HepG2 (cell line): ENCODE results near the gene EI24. TPM values are rescaled to one million over a fixed set of nuclear protein-coding genes. Genes with fewer than 3 reads are reported as not detected.

Source experiments
- ZFP37 ChIP-seq: sonication (generic); formaldehyde crosslinking; IDR thresholded peaks from 2 replicates; pipeline ENCODE4 v1.4.0; 2020; ENCODE audit warnings: missing genetic modification reagents, borderline replicate concordance
- ZNF20 ChIP-seq: sonication (generic); formaldehyde crosslinking; IDR thresholded peaks from 2 replicates; pipeline ENCODE4 v1.4.0; 2020; ENCODE audit warnings: mild to moderate bottlenecking, moderate library complexity, missing genetic modification reagents
- ZNF768 ChIP-seq: sonication (generic); formaldehyde crosslinking; IDR thresholded peaks from 2 replicates; pipeline ENCODE4 v1.4.0; 2020; ENCODE audit warnings: missing genetic modification reagents
- polyA plus RNA-seq, 8 experiments: library from polyadenylated mRNA; depleted of rRNA in 3 of 8; stranded (reverse) in 7 of 8; unstranded in 1 of 8; fragments of >200 nt; fragmentation: Illumina TruSeq in 4 of 8; extraction: Trizol in 4 of 8; gene quantifications; 2 replicates each; pipeline versions ENCODE4 v1.2.1 to v1.2.3, GENCODE V29; 2011 to 2016; ENCODE audit warnings: low read depth in 4 of 8, missing spikeins in 1 of 8, mixed read lengths in 1 of 8; ENCODE audit not compliant: insufficient read depth in 1 of 8
- total RNA-seq, 5 experiments: library from RNA; depleted of rRNA; stranded (reverse); fragments of >200 nt; fragmentation: Illumina TruSeq; extraction: Trizol; gene quantifications; 2 replicates each; pipeline ENCODE4 v1.2.3, GENCODE V29; 2016; ENCODE audit warnings: low read depth in 1 of 5
- TF ChIP-seq, protein P1 (sequence below): sonication (generic); formaldehyde crosslinking; IDR thresholded peaks from 2 replicates; pipeline ENCODE4; 2020; ENCODE audit warnings: missing genetic modification reagents, mild to moderate bottlenecking, borderline replicate concordance
- TF ChIP-seq, protein P2 (sequence below): sonication (generic); formaldehyde crosslinking; IDR thresholded peaks from 2 replicates; pipeline ENCODE4 v1.8.0; 2022; ENCODE audit warnings: mild to moderate bottlenecking, missing genetic modification reagents, moderate library complexity
- TF ChIP-seq, protein P3 (sequence below): sonication (generic); formaldehyde crosslinking; IDR thresholded peaks from 2 replicates; pipeline ENCODE4 v1.4.0; 2020; ENCODE audit warnings: missing genetic modification reagents, low read depth, mild to moderate bottlenecking, borderline replicate concordance
- TF ChIP-seq, protein P4 (sequence below): sonication (generic); formaldehyde crosslinking; IDR thresholded peaks from 2 replicates; pipeline ENCODE4 v1.4.0; 2020; ENCODE audit warnings: missing genetic modification reagents, borderline replicate concordance
- TF ChIP-seq, protein P5 (sequence below): sonication (generic); formaldehyde crosslinking; IDR thresholded peaks from 2 replicates; pipeline ENCODE4 v1.4.0; 2020; ENCODE audit warnings: missing genetic modification reagents

EI24 gene
- total and polyA plus RNA-seq, 2 of the 13 experiments (the other 11 are each of a cell fraction or from before 2014, with no cell fraction given): 84.7 to 126 TPM

DNA sequence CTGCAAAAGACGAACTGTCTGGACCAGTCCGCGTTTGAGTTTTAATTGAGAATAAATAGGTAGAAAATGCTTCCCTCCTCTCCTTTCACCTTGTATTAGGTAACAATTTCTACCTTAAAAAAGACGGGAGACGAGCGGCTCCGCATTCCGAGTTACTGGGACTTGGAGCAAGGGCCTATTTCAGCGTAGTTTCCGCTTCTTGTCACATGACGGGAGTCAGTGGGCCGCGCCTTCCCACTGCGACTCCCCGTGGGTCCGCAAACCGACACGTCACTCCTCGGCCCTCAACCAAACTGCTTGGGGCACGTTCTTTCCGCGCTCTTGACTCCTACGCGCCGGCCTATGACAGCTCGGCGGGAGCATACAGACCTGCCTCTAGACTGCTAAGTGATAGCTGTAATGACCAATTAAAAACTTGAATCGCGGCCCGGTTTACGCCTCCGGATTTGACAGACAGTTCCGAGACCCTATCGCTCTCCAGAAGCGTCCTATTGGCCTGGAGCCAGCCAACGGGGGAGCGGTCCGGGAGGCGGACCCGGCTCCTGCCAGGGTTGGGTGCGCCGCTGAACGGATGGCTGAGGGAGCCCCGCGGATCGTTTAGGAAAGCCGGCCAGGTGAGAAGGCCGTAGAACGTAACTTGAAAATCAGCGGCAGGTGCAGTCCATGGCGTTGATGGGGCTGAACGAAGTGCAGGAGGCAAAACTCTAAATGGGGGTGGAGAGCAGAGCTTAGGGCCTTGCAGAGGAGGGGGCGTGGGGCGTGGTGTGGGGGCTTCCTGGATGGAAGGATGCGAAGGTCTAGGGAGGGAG is 23.2 kb downstream of the EI24 start, which contains the start of gene STT3A (continued):
- TF ChIP-seq, protein P1, sequence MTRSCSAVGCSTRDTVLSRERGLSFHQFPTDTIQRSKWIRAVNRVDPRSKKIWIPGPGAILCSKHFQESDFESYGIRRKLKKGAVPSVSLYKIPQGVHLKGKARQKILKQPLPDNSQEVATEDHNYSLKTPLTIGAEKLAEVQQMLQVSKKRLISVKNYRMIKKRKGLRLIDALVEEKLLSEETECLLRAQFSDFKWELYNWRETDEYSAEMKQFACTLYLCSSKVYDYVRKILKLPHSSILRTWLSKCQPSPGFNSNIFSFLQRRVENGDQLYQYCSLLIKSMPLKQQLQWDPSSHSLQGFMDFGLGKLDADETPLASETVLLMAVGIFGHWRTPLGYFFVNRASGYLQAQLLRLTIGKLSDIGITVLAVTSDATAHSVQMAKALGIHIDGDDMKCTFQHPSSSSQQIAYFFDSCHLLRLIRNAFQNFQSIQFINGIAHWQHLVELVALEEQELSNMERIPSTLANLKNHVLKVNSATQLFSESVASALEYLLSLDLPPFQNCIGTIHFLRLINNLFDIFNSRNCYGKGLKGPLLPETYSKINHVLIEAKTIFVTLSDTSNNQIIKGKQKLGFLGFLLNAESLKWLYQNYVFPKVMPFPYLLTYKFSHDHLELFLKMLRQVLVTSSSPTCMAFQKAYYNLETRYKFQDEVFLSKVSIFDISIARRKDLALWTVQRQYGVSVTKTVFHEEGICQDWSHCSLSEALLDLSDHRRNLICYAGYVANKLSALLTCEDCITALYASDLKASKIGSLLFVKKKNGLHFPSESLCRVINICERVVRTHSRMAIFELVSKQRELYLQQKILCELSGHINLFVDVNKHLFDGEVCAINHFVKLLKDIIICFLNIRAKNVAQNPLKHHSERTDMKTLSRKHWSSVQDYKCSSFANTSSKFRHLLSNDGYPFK (CRISPR knock-in tag): peak; percentile 39; the same call in 1 of the 2 replicates
- peak; percentile 75; the same call in 1 of the 2 replicates for TF ChIP-seq ZFP37
- TF ChIP-seq ZNF20 (CRISPR knock-in tag): no peak
- TF ChIP-seq, protein P2, sequence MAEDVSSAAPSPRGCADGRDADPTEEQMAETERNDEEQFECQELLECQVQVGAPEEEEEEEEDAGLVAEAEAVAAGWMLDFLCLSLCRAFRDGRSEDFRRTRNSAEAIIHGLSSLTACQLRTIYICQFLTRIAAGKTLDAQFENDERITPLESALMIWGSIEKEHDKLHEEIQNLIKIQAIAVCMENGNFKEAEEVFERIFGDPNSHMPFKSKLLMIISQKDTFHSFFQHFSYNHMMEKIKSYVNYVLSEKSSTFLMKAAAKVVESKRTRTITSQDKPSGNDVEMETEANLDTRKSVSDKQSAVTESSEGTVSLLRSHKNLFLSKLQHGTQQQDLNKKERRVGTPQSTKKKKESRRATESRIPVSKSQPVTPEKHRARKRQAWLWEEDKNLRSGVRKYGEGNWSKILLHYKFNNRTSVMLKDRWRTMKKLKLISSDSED: no peak
- TF ChIP-seq, protein P3, sequence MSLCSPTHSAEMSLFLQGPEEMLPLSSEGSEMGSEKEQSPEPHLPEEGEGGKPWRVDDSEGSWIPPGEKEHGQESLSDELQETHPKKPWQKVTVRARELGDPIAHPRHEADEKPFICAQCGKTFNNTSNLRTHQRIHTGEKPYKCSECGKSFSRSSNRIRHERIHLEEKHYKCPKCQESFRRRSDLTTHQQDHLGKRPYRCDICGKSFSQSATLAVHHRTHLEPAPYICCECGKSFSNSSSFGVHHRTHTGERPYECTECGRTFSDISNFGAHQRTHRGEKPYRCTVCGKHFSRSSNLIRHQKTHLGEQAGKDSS (CRISPR knock-in tag): no peak
- TF ChIP-seq, protein P4, sequence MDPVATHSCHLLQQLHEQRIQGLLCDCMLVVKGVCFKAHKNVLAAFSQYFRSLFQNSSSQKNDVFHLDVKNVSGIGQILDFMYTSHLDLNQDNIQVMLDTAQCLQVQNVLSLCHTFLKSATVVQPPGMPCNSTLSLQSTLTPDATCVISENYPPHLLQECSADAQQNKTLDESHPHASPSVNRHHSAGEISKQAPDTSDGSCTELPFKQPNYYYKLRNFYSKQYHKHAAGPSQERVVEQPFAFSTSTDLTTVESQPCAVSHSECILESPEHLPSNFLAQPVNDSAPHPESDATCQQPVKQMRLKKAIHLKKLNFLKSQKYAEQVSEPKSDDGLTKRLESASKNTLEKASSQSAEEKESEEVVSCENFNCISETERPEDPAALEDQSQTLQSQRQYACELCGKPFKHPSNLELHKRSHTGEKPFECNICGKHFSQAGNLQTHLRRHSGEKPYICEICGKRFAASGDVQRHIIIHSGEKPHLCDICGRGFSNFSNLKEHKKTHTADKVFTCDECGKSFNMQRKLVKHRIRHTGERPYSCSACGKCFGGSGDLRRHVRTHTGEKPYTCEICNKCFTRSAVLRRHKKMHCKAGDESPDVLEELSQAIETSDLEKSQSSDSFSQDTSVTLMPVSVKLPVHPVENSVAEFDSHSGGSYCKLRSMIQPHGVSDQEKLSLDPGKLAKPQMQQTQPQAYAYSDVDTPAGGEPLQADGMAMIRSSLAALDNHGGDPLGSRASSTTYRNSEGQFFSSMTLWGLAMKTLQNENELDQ (CRISPR knock-in tag): no peak
- no peak for TF ChIP-seq ZNF768 (CRISPR knock-in tag)
- TF ChIP-seq, protein P5, sequence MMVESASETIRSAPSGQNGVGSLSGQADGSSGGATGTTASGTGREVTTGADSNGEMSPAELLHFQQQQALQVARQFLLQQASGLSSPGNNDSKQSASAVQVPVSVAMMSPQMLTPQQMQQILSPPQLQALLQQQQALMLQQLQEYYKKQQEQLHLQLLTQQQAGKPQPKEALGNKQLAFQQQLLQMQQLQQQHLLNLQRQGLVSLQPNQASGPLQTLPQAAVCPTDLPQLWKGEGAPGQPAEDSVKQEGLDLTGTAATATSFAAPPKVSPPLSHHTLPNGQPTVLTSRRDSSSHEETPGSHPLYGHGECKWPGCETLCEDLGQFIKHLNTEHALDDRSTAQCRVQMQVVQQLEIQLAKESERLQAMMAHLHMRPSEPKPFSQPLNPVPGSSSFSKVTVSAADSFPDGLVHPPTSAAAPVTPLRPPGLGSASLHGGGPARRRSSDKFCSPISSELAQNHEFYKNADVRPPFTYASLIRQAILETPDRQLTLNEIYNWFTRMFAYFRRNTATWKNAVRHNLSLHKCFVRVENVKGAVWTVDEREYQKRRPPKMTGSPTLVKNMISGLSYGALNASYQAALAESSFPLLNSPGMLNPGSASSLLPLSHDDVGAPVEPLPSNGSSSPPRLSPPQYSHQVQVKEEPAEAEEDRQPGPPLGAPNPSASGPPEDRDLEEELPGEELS (CRISPR knock-in tag): 0 out of 2 replicates have a peak, but pooled peaks have one; percentile 24
